ENCODE data around the gene FADS1.

Gene FADS1

DNA sequence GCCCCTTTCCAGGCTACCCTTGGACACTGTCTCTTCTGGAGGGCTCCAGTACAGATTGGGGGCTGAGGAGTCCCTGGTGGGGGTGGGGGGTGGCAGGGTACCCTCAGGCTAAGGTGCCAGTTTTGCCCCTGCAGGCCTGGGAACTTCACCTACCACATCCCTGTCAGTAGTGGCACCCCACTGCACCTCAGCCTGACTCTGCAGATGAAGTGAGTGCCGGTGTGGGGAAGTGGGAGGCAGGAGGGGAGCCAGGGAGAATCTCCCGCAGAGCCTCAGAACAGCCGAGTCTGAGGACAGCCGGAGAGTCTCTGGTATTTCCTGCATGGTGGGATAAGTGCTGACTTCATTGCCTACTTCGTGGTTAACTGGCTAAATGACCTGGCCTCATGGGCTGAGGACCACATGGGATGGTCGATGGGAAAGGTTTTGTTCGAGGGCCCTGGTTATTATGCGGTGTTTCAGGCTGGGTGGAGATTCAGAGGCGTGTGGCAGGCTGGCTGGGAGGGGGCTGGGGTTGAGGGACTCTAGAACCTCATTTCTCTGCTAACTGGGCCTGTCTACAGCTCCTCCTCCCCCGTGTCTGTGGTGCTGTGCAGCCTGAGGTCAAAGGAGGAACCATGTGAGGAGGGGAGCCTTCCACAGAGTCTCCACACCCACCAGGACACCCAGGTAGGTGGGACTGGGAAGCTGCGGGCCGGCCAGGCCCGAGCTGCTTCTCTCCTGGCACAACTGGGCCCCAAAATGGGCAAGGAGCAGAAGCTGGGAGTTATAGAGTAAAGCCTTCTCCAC, 32.9 kb downstream of the FADS1 start:
- TF ChIP-seq, protein P1, sequence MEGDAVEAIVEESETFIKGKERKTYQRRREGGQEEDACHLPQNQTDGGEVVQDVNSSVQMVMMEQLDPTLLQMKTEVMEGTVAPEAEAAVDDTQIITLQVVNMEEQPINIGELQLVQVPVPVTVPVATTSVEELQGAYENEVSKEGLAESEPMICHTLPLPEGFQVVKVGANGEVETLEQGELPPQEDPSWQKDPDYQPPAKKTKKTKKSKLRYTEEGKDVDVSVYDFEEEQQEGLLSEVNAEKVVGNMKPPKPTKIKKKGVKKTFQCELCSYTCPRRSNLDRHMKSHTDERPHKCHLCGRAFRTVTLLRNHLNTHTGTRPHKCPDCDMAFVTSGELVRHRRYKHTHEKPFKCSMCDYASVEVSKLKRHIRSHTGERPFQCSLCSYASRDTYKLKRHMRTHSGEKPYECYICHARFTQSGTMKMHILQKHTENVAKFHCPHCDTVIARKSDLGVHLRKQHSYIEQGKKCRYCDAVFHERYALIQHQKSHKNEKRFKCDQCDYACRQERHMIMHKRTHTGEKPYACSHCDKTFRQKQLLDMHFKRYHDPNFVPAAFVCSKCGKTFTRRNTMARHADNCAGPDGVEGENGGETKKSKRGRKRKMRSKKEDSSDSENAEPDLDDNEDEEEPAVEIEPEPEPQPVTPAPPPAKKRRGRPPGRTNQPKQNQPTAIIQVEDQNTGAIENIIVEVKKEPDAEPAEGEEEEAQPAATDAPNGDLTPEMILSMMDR (IDR thresholded peaks at IDR 0.05; ENCODE audit: low read depth, low read length), result no peak
- H3K4me3 ChIP-seq (ENCODE audit: low read depth, low read length), result no peak overlapping the region

DNA sequence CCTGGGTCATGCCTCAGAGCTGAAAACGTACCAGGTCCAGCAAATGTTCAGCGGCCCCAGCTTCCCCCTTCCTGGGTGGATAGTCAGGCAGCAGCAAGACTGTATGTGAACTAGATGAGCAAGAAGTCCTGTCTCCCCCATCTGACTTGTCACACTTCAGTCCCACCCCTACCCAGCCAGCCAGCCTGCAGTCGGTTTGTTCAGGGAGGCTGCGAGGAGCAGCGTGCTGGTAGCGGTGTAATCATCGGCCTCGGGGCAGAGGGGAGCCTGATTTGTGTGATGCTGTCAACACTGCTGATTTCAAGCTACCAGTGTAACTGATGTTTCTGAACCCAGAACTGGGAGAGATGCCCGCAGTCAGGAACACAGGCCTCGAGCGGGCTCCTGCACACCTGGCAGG, 34.0 kb downstream of the FADS1 start:
- no peak overlapping the region for H3K4me3 ChIP-seq (ENCODE audit: low read depth, low read length)
- TF ChIP-seq, protein P1 (IDR thresholded peaks at IDR 0.05; ENCODE audit: low read depth, low read length), result no peak

DNA sequence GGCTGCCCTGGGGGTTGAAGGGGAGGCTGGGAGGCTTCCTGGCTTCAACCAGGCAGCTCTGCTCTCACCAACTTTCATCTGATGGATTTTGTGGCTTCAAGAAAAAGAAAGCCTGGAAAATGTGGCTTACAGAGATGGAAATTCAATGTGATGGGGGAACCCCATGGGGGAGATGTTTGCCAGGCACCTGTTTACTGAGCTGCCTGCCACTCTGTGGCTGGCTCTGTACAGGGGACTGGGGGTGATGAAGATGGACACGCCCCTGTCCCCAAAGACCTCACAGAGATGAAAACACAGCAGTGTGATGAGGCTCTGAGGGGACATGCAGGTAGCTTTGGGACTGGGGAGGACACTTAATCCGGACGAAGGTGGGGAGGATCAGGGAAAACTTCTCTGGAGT, 34.5 kb downstream of the FADS1 start:
- no peak overlapping the region for H3K4me3 ChIP-seq (ENCODE audit: low read depth, low read length)
- TF ChIP-seq, protein P1 (IDR thresholded peaks at IDR 0.05; ENCODE audit: low read depth, low read length), result no peak

DNA sequence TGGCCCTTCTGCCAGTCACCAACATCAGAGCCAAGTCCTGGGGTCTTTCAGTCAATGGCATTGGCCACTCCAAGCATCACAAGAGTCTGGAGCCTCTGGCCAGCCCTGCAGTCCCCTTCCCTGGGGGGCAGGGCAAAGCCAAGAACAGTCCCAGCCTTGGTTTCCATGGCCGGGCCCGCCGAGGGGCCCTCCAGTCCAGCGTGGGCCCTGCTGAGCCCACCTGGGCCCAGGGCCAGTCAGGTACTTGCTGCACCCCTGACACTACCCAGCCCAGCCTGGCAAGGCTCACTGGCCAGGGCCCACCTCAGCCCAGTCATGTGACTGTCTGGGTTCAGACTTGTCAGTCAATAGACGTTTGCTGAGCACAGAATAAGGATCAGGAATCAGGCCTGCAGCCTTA, 35.2 kb downstream of the FADS1 start:
- H3K4me3 ChIP-seq (ENCODE audit: low read depth, low read length), result no peak overlapping the region
- TF ChIP-seq, protein P1 (IDR thresholded peaks at IDR 0.05; ENCODE audit: low read depth, low read length), result no peak

DNA sequence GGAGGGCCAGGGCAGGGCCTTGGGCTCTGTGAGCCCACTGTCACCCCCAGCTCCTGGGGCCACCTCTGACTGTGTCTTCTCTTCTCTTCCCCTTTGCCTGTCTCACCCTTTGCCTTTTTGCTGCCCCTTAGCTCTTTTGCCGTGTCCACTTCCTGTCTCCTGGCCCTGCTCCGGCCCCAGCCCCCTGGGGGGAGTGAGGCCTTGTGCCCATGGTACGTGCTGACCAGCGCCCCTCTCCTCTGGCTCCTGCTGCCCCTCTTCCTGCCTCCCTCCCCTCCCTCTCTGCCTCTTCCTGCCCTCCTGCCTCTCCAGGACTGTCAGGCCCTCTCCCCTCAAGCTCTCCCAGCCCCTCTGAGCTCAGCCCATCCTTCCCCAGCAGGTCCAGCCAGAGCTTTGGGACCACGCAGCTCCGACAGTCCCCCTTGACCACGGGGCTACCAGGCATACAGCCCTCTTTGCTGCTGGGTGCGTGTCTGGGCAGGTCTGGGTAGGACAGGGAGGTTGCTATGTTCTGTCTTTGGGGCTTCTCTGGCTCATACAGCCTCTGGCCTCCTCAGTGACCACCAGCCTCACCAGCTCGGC, 36.1 kb downstream of the FADS1 start:
- TF ChIP-seq, protein P1 (IDR thresholded peaks at IDR 0.05; ENCODE audit: low read depth, low read length), result no peak
- no peak overlapping the region for H3K4me3 ChIP-seq (ENCODE audit: low read depth, low read length)

DNA sequence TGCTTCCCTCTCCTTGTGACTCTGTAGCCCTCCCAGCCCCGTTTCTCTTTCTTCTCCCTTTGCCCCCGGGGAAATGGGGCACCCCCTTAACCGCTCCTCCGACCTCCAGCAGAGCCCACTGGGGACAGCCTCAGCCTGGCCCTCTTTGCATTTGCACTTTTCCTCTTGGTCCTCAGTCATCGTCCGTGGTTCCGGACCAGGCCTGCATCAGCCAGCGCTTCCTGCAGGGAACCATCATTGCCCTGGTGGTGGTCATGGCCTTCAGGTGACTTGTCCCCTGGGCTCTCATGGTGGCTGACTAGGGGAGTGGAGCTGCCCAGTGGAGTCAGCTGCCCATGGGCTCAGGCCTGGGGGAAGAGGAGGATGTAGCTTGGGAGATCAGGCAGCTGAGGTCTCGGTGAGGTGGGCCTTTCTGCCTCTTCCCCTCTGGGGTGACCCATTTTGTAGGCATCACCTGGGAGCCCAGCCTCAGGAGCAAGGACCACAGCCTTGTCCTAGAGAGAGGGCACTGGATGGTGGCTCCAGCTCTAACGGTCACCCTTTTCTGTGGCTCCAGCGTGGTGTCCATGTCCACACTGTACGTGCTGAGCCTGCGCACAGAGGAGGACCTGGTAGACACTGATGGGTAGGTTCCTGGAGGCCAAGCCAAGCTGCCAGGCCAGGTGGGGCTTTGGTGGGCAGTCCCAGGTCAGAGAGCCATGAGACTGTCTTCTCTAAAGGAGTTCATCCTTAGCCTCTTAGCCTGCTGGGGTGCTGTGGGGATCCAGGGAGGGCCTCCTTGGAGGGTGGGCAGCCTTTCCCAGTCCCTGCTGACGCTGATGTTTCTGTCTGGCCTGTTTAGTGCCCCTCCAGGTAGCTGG, 36.9 kb downstream of the FADS1 start:
- TF ChIP-seq, protein P1 (IDR thresholded peaks at IDR 0.05; ENCODE audit: low read depth, low read length), result no peak
- no peak overlapping the region for H3K4me3 ChIP-seq (ENCODE audit: low read depth, low read length)

Data from WI38 (cell line).